ENCODE measurements around the gene GGT5. TPM values are rescaled to one million over a fixed set of nuclear protein-coding genes. Genes with fewer than 3 reads are reported as not detected.

Gene GGT5
- total and polyA plus RNA-seq, 2 of the 13 experiments (the other 11 are each of a cell fraction or from before 2014, with no cell fraction given), result 0.69 to 3.1 TPM

DNA sequence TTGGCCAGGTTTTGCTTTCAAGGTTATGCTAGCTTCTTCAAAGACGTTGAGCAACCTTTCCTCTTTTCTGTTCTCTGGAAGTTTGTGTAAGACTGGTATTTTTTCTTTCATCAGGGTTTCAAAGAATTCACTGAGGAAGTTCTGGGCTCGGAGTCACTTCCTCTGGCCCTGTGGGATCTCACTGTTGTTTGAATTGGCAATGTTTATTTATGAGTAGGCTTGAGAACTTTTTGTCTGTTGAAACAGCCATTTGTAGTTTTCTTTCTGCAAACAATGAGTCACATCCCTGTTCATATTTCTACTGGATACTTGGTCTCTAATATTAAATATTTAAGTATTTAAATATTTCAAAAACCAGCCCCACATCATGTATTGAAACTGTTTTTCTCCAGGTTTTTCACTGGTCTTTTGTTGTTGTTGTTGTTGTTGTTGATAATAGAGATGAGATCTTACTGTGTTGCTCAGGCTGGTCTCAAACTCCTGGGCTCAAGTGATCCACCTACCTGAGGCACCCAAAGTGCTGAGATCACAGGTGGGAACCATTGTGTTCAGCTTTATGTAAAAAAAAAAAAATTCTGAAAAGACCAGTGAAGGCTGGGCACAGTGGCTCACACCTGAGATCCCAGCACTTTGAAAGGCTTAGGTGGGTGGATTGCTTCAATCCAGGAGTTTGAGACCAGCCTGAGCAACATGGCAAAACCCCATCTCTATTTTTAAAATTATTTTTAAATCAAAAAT is 36.7 kb downstream of the GGT5 start (continued):
- TF ChIP-seq, protein P1, sequence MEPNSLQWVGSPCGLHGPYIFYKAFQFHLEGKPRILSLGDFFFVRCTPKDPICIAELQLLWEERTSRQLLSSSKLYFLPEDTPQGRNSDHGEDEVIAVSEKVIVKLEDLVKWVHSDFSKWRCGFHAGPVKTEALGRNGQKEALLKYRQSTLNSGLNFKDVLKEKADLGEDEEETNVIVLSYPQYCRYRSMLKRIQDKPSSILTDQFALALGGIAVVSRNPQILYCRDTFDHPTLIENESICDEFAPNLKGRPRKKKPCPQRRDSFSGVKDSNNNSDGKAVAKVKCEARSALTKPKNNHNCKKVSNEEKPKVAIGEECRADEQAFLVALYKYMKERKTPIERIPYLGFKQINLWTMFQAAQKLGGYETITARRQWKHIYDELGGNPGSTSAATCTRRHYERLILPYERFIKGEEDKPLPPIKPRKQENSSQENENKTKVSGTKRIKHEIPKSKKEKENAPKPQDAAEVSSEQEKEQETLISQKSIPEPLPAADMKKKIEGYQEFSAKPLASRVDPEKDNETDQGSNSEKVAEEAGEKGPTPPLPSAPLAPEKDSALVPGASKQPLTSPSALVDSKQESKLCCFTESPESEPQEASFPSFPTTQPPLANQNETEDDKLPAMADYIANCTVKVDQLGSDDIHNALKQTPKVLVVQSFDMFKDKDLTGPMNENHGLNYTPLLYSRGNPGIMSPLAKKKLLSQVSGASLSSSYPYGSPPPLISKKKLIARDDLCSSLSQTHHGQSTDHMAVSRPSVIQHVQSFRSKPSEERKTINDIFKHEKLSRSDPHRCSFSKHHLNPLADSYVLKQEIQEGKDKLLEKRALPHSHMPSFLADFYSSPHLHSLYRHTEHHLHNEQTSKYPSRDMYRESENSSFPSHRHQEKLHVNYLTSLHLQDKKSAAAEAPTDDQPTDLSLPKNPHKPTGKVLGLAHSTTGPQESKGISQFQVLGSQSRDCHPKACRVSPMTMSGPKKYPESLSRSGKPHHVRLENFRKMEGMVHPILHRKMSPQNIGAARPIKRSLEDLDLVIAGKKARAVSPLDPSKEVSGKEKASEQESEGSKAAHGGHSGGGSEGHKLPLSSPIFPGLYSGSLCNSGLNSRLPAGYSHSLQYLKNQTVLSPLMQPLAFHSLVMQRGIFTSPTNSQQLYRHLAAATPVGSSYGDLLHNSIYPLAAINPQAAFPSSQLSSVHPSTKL (CRISPR knock-in tag; IDR thresholded peaks at IDR 0.05), result peak; percentile 87
- TF ChIP-seq KDM2A (CRISPR knock-in tag; IDR thresholded peaks at IDR 0.05; ENCODE audit: borderline replicate concordance, low read depth), result no peak
- TF ChIP-seq CREB1 (IDR thresholded peaks at IDR 0.05), result no peak
- TF ChIP-seq CREB1 (CRISPR knock-in tag; IDR thresholded peaks at IDR 0.05), result no peak
- no peak for TF ChIP-seq MBD4 (IDR thresholded peaks at IDR 0.05; ENCODE audit: borderline replicate concordance, low read length)
- peak; percentile 85 for TF ChIP-seq NCOA2 (CRISPR knock-in tag; IDR thresholded peaks at IDR 0.05)
- TF ChIP-seq, protein P2, sequence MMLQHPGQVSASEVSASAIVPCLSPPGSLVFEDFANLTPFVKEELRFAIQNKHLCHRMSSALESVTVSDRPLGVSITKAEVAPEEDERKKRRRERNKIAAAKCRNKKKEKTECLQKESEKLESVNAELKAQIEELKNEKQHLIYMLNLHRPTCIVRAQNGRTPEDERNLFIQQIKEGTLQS (CRISPR knock-in tag; IDR thresholded peaks at IDR 0.05), result peak; percentile 69; the same call in 1 of the 2 replicates
- TF ChIP-seq TRIM24 (CRISPR knock-in tag; IDR thresholded peaks at IDR 0.05), result 0 out of 2 replicates have a peak, but pooled peaks have one; percentile 40
- no peak for TF ChIP-seq SP4 (CRISPR knock-in tag; IDR thresholded peaks at IDR 0.05)
- TF ChIP-seq KLF16 (CRISPR knock-in tag; IDR thresholded peaks at IDR 0.05), result 0 out of 4 replicates have a peak, but pooled peaks of 1 of the 2 experiments have one; percentile 50
- TF ChIP-seq, protein P3, sequence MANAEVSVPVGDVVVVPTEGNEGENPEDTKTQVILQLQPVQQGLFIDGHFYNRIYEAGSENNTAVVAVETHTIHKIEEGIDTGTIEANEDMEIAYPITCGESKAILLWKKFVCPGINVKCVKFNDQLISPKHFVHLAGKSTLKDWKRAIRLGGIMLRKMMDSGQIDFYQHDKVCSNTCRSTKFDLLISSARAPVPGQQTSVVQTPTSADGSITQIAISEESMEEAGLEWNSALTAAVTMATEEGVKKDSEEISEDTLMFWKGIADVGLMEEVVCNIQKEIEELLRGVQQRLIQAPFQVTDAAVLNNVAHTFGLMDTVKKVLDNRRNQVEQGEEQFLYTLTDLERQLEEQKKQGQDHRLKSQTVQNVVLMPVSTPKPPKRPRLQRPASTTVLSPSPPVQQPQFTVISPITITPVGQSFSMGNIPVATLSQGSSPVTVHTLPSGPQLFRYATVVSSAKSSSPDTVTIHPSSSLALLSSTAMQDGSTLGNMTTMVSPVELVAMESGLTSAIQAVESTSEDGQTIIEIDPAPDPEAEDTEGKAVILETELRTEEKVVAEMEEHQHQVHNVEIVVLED (CRISPR knock-in tag; IDR thresholded peaks at IDR 0.05; ENCODE audit: borderline replicate concordance), result no peak
- peak; percentile 67; the same call in 1 of the 2 replicates for TF ChIP-seq SIX1 (CRISPR knock-in tag; IDR thresholded peaks at IDR 0.05; ENCODE audit: borderline replicate concordance)
- no peak for TF ChIP-seq RAD51 (IDR thresholded peaks at IDR 0.05; ENCODE audit: borderline replicate concordance)
- no peak for TF ChIP-seq GATA4 (IDR thresholded peaks at IDR 0.05; ENCODE audit: borderline replicate concordance, low read depth)
- TF ChIP-seq SMARCE1 (IDR thresholded peaks at IDR 0.05; ENCODE audit: borderline replicate concordance), result peak; percentile 15; the same call in 1 of the 2 replicates
- TF ChIP-seq, protein P4, sequence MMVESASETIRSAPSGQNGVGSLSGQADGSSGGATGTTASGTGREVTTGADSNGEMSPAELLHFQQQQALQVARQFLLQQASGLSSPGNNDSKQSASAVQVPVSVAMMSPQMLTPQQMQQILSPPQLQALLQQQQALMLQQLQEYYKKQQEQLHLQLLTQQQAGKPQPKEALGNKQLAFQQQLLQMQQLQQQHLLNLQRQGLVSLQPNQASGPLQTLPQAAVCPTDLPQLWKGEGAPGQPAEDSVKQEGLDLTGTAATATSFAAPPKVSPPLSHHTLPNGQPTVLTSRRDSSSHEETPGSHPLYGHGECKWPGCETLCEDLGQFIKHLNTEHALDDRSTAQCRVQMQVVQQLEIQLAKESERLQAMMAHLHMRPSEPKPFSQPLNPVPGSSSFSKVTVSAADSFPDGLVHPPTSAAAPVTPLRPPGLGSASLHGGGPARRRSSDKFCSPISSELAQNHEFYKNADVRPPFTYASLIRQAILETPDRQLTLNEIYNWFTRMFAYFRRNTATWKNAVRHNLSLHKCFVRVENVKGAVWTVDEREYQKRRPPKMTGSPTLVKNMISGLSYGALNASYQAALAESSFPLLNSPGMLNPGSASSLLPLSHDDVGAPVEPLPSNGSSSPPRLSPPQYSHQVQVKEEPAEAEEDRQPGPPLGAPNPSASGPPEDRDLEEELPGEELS (CRISPR knock-in tag; IDR thresholded peaks at IDR 0.05), result peak; percentile 75
- TF ChIP-seq FOXA1 (IDR thresholded peaks at IDR 0.05), result peak; percentile 68; the same call in 1 of the 2 replicates
- TF ChIP-seq FOXA1 (CRISPR knock-in tag; IDR thresholded peaks at IDR 0.05), result peak; percentile 83
- TF ChIP-seq, protein P5, sequence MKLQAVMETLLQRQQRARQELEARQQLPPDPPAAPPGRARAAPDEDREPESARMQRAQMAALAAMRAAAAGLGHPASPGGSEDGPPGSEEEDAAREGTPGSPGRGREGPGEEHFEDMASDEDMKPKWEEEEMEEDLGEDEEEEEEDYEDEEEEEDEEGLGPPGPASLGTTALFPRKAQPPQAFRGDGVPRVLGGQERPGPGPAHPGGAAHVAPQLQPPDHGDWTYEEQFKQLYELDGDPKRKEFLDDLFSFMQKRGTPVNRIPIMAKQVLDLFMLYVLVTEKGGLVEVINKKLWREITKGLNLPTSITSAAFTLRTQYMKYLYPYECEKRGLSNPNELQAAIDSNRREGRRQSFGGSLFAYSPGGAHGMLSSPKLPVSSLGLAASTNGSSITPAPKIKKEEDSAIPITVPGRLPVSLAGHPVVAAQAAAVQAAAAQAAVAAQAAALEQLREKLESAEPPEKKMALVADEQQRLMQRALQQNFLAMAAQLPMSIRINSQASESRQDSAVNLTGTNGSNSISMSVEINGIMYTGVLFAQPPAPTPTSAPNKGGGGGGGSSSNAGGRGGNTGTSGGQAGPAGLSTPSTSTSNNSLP (IDR thresholded peaks at IDR 0.05; ENCODE audit: low read depth, low read length), result peak; percentile 76
- no peak for TF ChIP-seq EHMT2 (IDR thresholded peaks at IDR 0.05; ENCODE audit: borderline replicate concordance, low read depth, low read length)
- no peak for TF ChIP-seq TBP (CRISPR knock-in tag; IDR thresholded peaks at IDR 0.05)

Data from HepG2 (cell line).